ENCODE measurements around the gene NRG2.

Gene NRG2

GRCh38 chr5:139966856-139967255 is 76.2 kb downstream of the NRG2 start:
- DNase-seq: no peak

- no peak for DNase-seq
Measured at GRCh38 chr5:139964994-139965565, 78.0 kb downstream of the NRG2 start.

GRCh38 chr5:139964266-139964993 is 78.7 kb downstream of the NRG2 start:
- no peak for DNase-seq

- DNase-seq: no peak
Measured at GRCh38 chr5:139962445-139962844, 80.7 kb downstream of the NRG2 start.

GRCh38 chr5:139961435-139962157 is 81.5 kb downstream of the NRG2 start:
- no peak for DNase-seq

- DNase-seq: no peak
Measured at GRCh38 chr5:139960723-139961383, 82.2 kb downstream of the NRG2 start.

GRCh38 chr5:139958432-139959148 is 84.5 kb downstream of the NRG2 start:
- DNase-seq: no peak

- DNase-seq: no peak
Measured at GRCh38 chr5:139956342-139956741, 86.8 kb downstream of the NRG2 start.

GRCh38 chr5:139955616-139956273 is 87.4 kb downstream of the NRG2 start:
- no peak for DNase-seq

GRCh38 chr5:139955053-139955605 is 88.0 kb downstream of the NRG2 start:
- DNase-seq: no peak

GRCh38 chr5:139954462-139954861 is 88.6 kb downstream of the NRG2 start:
- DNase-seq: no peak

GRCh38 chr5:139954022-139954421 is 89.1 kb downstream of the NRG2 start:
- no peak for DNase-seq

- no peak for DNase-seq
Measured at GRCh38 chr5:139952574-139952973, 90.5 kb downstream of the NRG2 start.

- no peak for DNase-seq
Measured at GRCh38 chr5:139951983-139952382, 91.1 kb downstream of the NRG2 start.

GRCh38 chr5:139951296-139951924 is 91.7 kb downstream of the NRG2 start:
- DNase-seq: no peak

- DNase-seq: no peak
Measured at GRCh38 chr5:139950436-139950835, 92.7 kb downstream of the NRG2 start.

- no peak for DNase-seq
Measured at GRCh38 chr5:139949710-139950109, 93.4 kb downstream of the NRG2 start.

GRCh38 chr5:139947727-139948126 is 95.4 kb downstream of the NRG2 start:
- no peak for DNase-seq

- DNase-seq: no peak
Measured at GRCh38 chr5:139946440-139946839, 96.7 kb downstream of the NRG2 start.

- DNase-seq: no peak
Measured at GRCh38 chr5:139946006-139946405, 97.1 kb downstream of the NRG2 start.

- no peak for DNase-seq
Measured at GRCh38 chr5:139942243-139942642, 100.9 kb downstream of the NRG2 start.

GRCh38 chr5:139930406-139930805 is 112.7 kb downstream of the NRG2 start:
- DNase-seq: no peak
